ENCODE measurements around the gene SMPDL3A. TPM values are rescaled to one million over a fixed set of nuclear protein-coding genes. Genes with fewer than 3 reads are reported as not detected.

SMPDL3A gene
- total RNA-seq, 2 experiments from 2014 or later, result 0.30 TPM; not detected in 1

GRCh38 chr6:122845464-122845863 lies 56.4 kb downstream of the SMPDL3A start:
- Mint-ChIP-seq H3K36me3 (no peaks in the 10 kb centered on the region), H3K4me1 (no peaks in the 10 kb centered on the region), H3K27ac (no peak overlapping the region), H3K4me3 (no peak overlapping the region), H3K27me3 (peaks cover 7% of the 10 kb centered on the region), H3K9me3 (no peaks in the 10 kb centered on the region)
- DNase-seq, result no peak

- no peaks in the 10 kb centered on the region for H3K9me3 Mint-ChIP-seq
- peaks cover 2% of the 10 kb centered on the region for H3K27me3 Mint-ChIP-seq
- H3K4me3 Mint-ChIP-seq, result no peak overlapping the region
- no peaks in the 10 kb centered on the region for H3K36me3 Mint-ChIP-seq
- no peak for DNase-seq
- H3K4me1 Mint-ChIP-seq, result no peaks in the 10 kb centered on the region
- H3K27ac Mint-ChIP-seq, result no peak overlapping the region
Measured at GRCh38 chr6:122845916-122846612, 57.0 kb downstream of the SMPDL3A start.

GRCh38 chr6:122853259-122853995 lies 64.4 kb downstream of the SMPDL3A start:
- H3K4me3 Mint-ChIP-seq, result no peak overlapping the region
- H3K9me3 Mint-ChIP-seq, result no peaks in the 10 kb centered on the region
- no peak for DNase-seq
- peaks cover 3% of the 10 kb centered on the region for H3K27me3 Mint-ChIP-seq
- H3K36me3 Mint-ChIP-seq, result no peaks in the 10 kb centered on the region
- no peak overlapping the region for H3K27ac Mint-ChIP-seq
- H3K4me1 Mint-ChIP-seq, result no peaks in the 10 kb centered on the region

Other genes starting within 250 kb of the SMPDL3A start
- gene PKIB, start 178.9 kb upstream of the SMPDL3A start, total RNA-seq, result under 1 TPM; 0.52 to 0.62 TPM
- not detected for gene FABP7, start 9.5 kb upstream of the SMPDL3A start, total RNA-seq
- not detected for gene CLVS2, start 207.0 kb downstream of the SMPDL3A start, total RNA-seq

Measured in activated naive CD8-positive, alpha-beta T cell treated with anti-CD3 and anti-CD28 coated beads for 36 hours (primary cell).